HG03571 (cell line): Measurements from ENCODE around the gene EGR4.
A peak's percentile ranks its signal among the peaks of the same experiment; 100 is the strongest.

ENCODE experiments used
- ATAC-seq: cut with Tn5 transposase; IDR thresholded peaks from one replicate; pipeline ENCODE4 v1.9.1; 2021; ENCODE audit not compliant: unreplicated experiment

Gene EGR4

GRCh38 chr2:73293534-73294171 is at the start of gene EGR4:
TSS of gene EGR4 (minus strand) at chr2:73293548. CDS start at chr2:73293317, 231 bp downstream.
- peak; percentile 94 for ATAC-seq

GRCh38 chr2:73341039-73341438 is 47.7 kb upstream of the EGR4 start:
- ATAC-seq, result no peak

- no peak for ATAC-seq
Observed at GRCh38 chr2:73339201-73339600, 45.9 kb upstream of the EGR4 start.

- no peak for ATAC-seq
Observed at GRCh38 chr2:73337828-73338227, 44.5 kb upstream of the EGR4 start.

- no peak for ATAC-seq
Observed at GRCh38 chr2:73334620-73335019, 41.3 kb upstream of the EGR4 start.

GRCh38 chr2:73334045-73334444 is 40.7 kb upstream of the EGR4 start:
- no peak for ATAC-seq

- ATAC-seq, result no peak
Observed at GRCh38 chr2:73333564-73333963, 40.2 kb upstream of the EGR4 start.

GRCh38 chr2:73324126-73324725 is 30.9 kb upstream of the EGR4 start:
- ATAC-seq, result no peak

GRCh38 chr2:73323551-73323950 is 30.2 kb upstream of the EGR4 start:
- ATAC-seq, result no peak

- ATAC-seq, result no peak
Observed at GRCh38 chr2:73314441-73314840, 21.1 kb upstream of the EGR4 start.

GRCh38 chr2:73307720-73308119 is 14.4 kb upstream of the EGR4 start:
- no peak for ATAC-seq

- ATAC-seq, result no peak
Observed at GRCh38 chr2:73301636-73302035, 8.3 kb upstream of the EGR4 start.

GRCh38 chr2:73300926-73301325 is 7.6 kb upstream of the EGR4 start:
- no peak for ATAC-seq

GRCh38 chr2:73297586-73297985 is 4.2 kb upstream of the EGR4 start:
- ATAC-seq, result no peak

GRCh38 chr2:73297151-73297559 is 3.8 kb upstream of the EGR4 start:
- no peak for ATAC-seq

GRCh38 chr2:73295751-73296400 is 2.5 kb upstream of the EGR4 start:
- ATAC-seq, result no peak

- ATAC-seq, result no peak
Observed at GRCh38 chr2:73294239-73294638, 891 bp upstream of the EGR4 start.

GRCh38 chr2:73292906-73293533 is 328 bp downstream of the EGR4 start:
- peak; percentile 4 for ATAC-seq

GRCh38 chr2:73292316-73292905 is 937 bp downstream of the EGR4 start:
- no peak for ATAC-seq

GRCh38 chr2:73291461-73292315 is 1.7 kb downstream of the EGR4 start:
- no peak for ATAC-seq

- ATAC-seq, result no peak
Observed at GRCh38 chr2:73291093-73291460, 2.3 kb downstream of the EGR4 start.
